ENCODE results near the gene KNG1. TPM values are rescaled to one million over a fixed set of nuclear protein-coding genes. Genes with fewer than 3 reads are reported as not detected.

KNG1 gene
- total RNA-seq, 1 experiment from 2014 or later: 0.25 TPM

DNA sequence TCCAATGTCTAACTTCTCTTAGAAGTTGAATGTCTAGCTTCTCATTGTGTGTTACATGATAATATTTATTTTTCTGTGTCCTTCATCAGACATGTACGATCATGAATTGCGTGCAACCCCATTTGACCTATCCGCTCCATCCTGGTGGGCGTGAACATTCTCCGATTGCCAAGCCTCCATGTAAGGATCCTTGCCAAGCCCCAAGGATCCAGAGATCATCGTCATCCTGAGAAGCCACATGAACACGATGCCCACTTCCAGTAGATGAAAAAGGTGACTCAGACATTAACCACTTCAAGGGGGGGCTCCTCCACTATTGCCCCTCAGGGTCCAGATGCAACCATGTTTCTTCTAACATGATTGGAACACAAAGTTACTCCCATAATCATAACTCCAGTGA is 25.5 kb upstream of the KNG1 start:
- ATAC-seq: no peak
- Histone ChIP-seq H3K4me2 (ENCODE audit: low read length) (no peak overlapping the region), H3K27ac (ENCODE audit: low read depth, low read length) (no peak overlapping the region), H3K4me3 (replicated peaks in 1 of 2; ENCODE audit: low read depth in 1 of 2, low read length in 2 of 2) (no peak overlapping the region), H3K79me2 (ENCODE audit: insufficient read depth, low read length) (no peaks in the 10 kb centered on the region), H3K36me3 (ENCODE audit: control insufficient read depth in 1 of 2, insufficient read depth in 2 of 2, low read length in 2 of 2) (no peaks in the 10 kb centered on the region), H3K9me3 (ENCODE audit: control insufficient read depth in 1 of 2, insufficient read depth in 1 of 2, low read depth in 1 of 2, low read length in 2 of 2) (no peaks in the 10 kb centered on the region), H2AFZ (ENCODE audit: low read depth, low read length, poor library complexity, severe bottlenecking) (no peak overlapping the region), H4K20me1 (ENCODE audit: insufficient read depth) (no peaks in the 10 kb centered on the region), H3K9me2 (ENCODE audit: insufficient read depth) (no peaks in the 10 kb centered on the region), H3K27me3 (ENCODE audit: insufficient read depth, low read length) (no peaks in the 10 kb centered on the region), H3K4me1 (ENCODE audit: control insufficient read depth in 1 of 2, insufficient read depth in 2 of 2, low read length in 2 of 2) (no peaks in the 10 kb centered on the region), H3K9ac (ENCODE audit: low read length) (no peak overlapping the region)
- ChIA-PET POLR2A (no interaction called here), CTCF (no interaction called here), RAD21 (ENCODE audit: low non-redundant PET in 1 of 2, low total read pairs in 2 of 2, uncharacterized antibody in 2 of 2, unreplicated experiment in 2 of 2) (no interaction called here)
- DNase-seq (ENCODE audit: low read depth, low spot score): no peak
- TF ChIP-seq, protein P1, sequence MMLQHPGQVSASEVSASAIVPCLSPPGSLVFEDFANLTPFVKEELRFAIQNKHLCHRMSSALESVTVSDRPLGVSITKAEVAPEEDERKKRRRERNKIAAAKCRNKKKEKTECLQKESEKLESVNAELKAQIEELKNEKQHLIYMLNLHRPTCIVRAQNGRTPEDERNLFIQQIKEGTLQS (IDR thresholded peaks at IDR 0.05): no peak
- TF ChIP-seq CBX3 (IDR thresholded peaks at IDR 0.05; ENCODE audit: low read depth) (no peak), EGR1 (IDR thresholded peaks at IDR 0.05; ENCODE audit: low read depth) (no peak), SRF (IDR thresholded peaks at IDR 0.05; ENCODE audit: low read depth) (no peak), POLR2AphosphoS5 (IDR thresholded peaks at IDR 0.05; ENCODE audit: low read depth, low read length) (no peak), EZH2 (IDR thresholded peaks at IDR 0.05) (no peak), FOSL1 (IDR thresholded peaks at IDR 0.05; ENCODE audit: low read depth) (no peak), SP1 (IDR thresholded peaks at IDR 0.05; ENCODE audit: low read depth) (no peak), TCF7L2 (IDR thresholded peaks at IDR 0.05; ENCODE audit: borderline replicate concordance, extremely low read depth, insufficient read depth, insufficient read length) (no peak), YY1 (IDR thresholded peaks at IDR 0.05; ENCODE audit: extremely low read depth, insufficient replicate concordance, low read depth, low read length) (no peak), RAD21 (IDR thresholded peaks at IDR 0.05; ENCODE audit: low read depth) (no peak), EZH2phosphoT487 (IDR thresholded peaks at IDR 0.05; ENCODE audit: borderline replicate concordance) (no peak), CEBPB (IDR thresholded peaks at IDR 0.05; ENCODE audit: low read depth) (no peak), MAX (IDR thresholded peaks at IDR 0.05) (no peak), POLR2A (IDR thresholded peaks at IDR 0.05; ENCODE audit: borderline replicate concordance, extremely low read depth, insufficient read depth, insufficient read length) (no peak)
- TF ChIP-seq, protein P2, sequence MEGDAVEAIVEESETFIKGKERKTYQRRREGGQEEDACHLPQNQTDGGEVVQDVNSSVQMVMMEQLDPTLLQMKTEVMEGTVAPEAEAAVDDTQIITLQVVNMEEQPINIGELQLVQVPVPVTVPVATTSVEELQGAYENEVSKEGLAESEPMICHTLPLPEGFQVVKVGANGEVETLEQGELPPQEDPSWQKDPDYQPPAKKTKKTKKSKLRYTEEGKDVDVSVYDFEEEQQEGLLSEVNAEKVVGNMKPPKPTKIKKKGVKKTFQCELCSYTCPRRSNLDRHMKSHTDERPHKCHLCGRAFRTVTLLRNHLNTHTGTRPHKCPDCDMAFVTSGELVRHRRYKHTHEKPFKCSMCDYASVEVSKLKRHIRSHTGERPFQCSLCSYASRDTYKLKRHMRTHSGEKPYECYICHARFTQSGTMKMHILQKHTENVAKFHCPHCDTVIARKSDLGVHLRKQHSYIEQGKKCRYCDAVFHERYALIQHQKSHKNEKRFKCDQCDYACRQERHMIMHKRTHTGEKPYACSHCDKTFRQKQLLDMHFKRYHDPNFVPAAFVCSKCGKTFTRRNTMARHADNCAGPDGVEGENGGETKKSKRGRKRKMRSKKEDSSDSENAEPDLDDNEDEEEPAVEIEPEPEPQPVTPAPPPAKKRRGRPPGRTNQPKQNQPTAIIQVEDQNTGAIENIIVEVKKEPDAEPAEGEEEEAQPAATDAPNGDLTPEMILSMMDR (IDR thresholded peaks at IDR 0.05 in 2 of 3, conservative IDR thresholded peaks at IDR 0.05 in 1 of 3; ENCODE audit: borderline replicate concordance in 1 of 3, insufficient read depth in 1 of 3, low read depth in 2 of 3, low read length in 2 of 3): no peak
- TF ChIP-seq, protein P3, sequence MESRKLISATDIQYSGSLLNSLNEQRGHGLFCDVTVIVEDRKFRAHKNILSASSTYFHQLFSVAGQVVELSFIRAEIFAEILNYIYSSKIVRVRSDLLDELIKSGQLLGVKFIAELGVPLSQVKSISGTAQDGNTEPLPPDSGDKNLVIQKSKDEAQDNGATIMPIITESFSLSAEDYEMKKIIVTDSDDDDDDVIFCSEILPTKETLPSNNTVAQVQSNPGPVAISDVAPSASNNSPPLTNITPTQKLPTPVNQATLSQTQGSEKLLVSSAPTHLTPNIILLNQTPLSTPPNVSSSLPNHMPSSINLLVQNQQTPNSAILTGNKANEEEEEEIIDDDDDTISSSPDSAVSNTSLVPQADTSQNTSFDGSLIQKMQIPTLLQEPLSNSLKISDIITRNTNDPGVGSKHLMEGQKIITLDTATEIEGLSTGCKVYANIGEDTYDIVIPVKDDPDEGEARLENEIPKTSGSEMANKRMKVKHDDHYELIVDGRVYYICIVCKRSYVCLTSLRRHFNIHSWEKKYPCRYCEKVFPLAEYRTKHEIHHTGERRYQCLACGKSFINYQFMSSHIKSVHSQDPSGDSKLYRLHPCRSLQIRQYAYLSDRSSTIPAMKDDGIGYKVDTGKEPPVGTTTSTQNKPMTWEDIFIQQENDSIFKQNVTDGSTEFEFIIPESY (IDR thresholded peaks at IDR 0.05; ENCODE audit: extremely low read depth, insufficient replicate concordance, low read length): no peak
- BruUV-seq (replicated peaks): no TSS peak
- intact Hi-C loops (cut with micrococcal nuclease): no loop called here

Data from HCT116 (cell line).